ENCODE measurements around the gene PLCXD1. TPM values are rescaled to one million over a fixed set of nuclear protein-coding genes. Genes with fewer than 3 reads are reported as not detected.

PLCXD1 gene
- polyA plus RNA-seq, 4 donors, result 3.8 to 40.9 (median 13.3) TPM

DNA sequence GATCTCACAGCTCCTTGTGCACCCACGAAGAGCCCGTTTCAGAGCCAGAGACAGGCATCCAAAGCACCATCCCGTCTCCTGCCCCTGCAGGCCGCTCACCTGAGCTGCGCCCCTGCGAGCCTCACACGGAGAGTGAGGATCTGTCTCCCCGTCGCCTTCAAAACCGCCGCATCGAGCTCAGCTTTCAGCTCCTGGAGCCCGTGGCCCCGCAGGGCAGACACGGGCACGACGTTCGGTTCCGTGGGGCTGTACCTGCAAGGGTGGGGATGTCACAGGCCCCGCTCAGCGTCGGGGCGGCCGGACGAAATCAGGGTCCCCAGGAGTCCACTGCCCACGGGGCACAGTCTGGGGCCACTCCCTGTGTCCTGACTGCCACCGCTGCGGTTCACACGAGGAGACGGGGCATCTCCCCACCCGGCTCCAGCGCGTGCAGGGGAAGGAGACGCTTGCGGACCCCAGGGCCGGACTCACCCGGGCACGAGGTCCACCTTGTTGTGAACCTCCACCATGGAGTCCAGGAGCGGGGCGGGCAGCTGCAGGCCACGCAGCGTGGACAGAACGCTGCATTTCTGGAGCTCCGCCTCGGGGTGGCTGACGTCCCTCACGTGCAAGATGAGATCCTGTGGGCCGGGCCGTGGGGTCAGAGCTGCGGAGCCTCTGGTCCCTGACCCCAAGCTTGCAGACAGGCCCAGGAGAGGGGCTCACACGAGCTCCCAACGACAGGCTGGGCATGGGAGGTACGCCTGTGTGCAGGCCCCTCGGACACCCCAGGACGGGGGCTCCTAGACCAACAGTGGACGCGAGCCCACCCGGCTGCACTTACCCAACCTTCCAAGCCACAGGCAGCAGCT lies 26.3 kb downstream of the PLCXD1 start:
- Histone ChIP-seq H3K27ac (ENCODE audit: low read depth in 1 of 3, low read length in 2 of 3) (no peak overlapping the region), H3K27me3 (ENCODE audit: control insufficient read depth in 3 of 3, insufficient read depth in 3 of 3, low read length in 3 of 3) (no peaks in the 10 kb centered on the region), H3K36me3 (ENCODE audit: control insufficient read depth in 3 of 3, insufficient read depth in 2 of 3, low read depth in 1 of 3, low read length in 3 of 3) (peaks cover 18 to 56% (median 21%) of the 10 kb centered on the region in 3 donors), H3K4me1 (ENCODE audit: control insufficient read depth in 3 of 3, insufficient read depth in 2 of 3, low read depth in 1 of 3, low read length in 2 of 3) (no peaks in the 10 kb centered on the region), H3K9me3 (ENCODE audit: control insufficient read depth in 2 of 2, insufficient read depth in 1 of 2, low read depth in 1 of 2, low read length in 1 of 2) (peaks cover 0 to 2% of the 10 kb centered on the region in 2 donors), H3K4me3 (ENCODE audit: low read depth in 1 of 3, low read length in 3 of 3) (no peak overlapping the region)
- 95 to 97% (median 97%) methylated on average over 53 to 58 of the region's 58 CpGs for WGBS, 3 donors
- no peak for DNase-seq
- FAIRE-seq, result no peak

DNA sequence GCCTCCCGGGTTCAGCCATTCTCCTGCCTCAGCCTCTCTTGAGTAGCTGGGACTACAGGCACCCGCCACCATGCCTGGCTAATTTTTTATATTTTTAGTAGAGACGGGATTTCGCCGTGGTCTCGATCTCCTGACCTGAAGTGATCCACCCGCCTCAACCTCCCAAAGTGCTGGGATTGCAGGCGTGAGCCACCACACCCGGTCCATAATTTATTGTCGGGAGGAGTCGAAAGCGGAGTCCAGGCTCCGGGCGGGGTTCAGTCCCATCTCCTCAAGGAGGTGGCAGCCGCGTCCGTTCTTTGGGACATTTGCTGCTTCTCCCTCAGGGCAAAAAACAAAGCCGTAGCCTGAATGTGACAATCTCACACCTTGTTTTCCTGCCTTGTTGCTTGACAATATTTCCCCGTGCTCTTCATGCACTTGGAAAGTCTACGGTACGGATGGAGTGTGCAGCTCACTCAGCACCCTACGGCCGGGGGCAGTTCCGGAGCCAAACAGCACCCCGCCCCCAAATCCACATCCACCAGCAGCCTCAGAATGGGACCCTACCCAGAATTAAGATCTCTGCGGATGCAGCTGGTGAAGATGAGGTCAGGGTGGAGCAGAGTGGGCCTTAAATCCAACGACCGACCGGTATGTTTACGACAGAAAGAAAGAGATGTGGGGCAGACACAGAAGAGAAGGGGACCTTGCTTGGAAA lies 27.8 kb downstream of the PLCXD1 start:
- Histone ChIP-seq H3K36me3 (ENCODE audit: control insufficient read depth in 3 of 3, insufficient read depth in 2 of 3, low read depth in 1 of 3, low read length in 3 of 3) (peaks cover 19 to 64% (median 34%) of the 10 kb centered on the region in 3 donors), H3K4me1 (ENCODE audit: control insufficient read depth in 3 of 3, insufficient read depth in 2 of 3, low read depth in 1 of 3, low read length in 2 of 3) (no peaks in the 10 kb centered on the region), H3K27ac (ENCODE audit: low read depth in 1 of 3, low read length in 2 of 3) (no peak overlapping the region), H3K9me3 (ENCODE audit: control insufficient read depth in 2 of 2, insufficient read depth in 1 of 2, low read depth in 1 of 2, low read length in 1 of 2) (no peaks in the 10 kb centered on the region), H3K27me3 (ENCODE audit: control insufficient read depth in 3 of 3, insufficient read depth in 3 of 3, low read length in 3 of 3) (no peaks in the 10 kb centered on the region), H3K4me3 (ENCODE audit: low read depth in 1 of 3, low read length in 3 of 3) (no peak overlapping the region)
- DNase-seq (no peak), FAIRE-seq (no peak)
- 94 to 95% (median 94%) methylated on average over 30 of the region's 30 CpGs for WGBS, 3 donors

DNA sequence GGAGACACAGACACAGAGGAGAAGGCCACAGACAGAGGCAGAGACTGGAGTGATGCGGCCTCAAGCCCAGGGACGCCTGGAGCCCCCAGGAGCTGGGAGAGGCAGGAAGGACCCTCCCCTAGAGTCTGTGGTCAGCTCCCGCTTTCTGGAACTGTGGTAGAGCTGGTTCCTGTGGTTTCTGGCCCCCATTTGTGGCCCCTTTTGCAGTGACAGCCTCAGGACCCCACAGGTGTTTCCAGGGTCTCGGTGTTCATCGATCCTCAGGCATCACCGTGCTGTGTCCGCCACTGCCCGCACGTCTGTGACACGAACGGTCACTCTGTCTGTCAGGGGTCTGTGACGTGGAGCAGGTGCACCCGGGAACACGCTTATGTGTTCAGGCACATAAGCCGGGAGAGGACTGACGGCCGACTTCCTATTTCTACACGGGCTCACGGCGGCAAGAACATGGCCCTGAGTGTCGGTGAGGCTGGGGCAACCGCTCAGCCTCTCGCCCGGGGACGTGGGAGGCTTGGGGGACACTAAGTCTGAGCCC lies 29.5 kb downstream of the PLCXD1 start:
- H3K4me1 ChIP-seq (ENCODE audit: control insufficient read depth in 3 of 3, insufficient read depth in 2 of 3, low read depth in 1 of 3, low read length in 2 of 3), result no peaks in the 10 kb centered on the region
- DNase-seq (no peak), FAIRE-seq (no peak)
- H3K9me3 ChIP-seq (ENCODE audit: control insufficient read depth in 2 of 2, insufficient read depth in 1 of 2, low read depth in 1 of 2, low read length in 1 of 2), result no peaks in the 10 kb centered on the region
- no peaks in the 10 kb centered on the region for H3K27me3 ChIP-seq (ENCODE audit: control insufficient read depth in 3 of 3, insufficient read depth in 3 of 3, low read length in 3 of 3)
- no peak overlapping the region for H3K27ac ChIP-seq (ENCODE audit: low read depth in 1 of 3, low read length in 2 of 3)
- peaks cover 18 to 68% (median 30%) of the 10 kb centered on the region in 3 donors for H3K36me3 ChIP-seq (ENCODE audit: control insufficient read depth in 3 of 3, insufficient read depth in 2 of 3, low read depth in 1 of 3, low read length in 3 of 3)
- WGBS, 3 donors, result 93 to 97% (median 94%) methylated on average over 22 to 25 of the region's 25 CpGs
- no peak overlapping the region for H3K4me3 ChIP-seq (ENCODE audit: low read depth in 1 of 3, low read length in 3 of 3)

DNA sequence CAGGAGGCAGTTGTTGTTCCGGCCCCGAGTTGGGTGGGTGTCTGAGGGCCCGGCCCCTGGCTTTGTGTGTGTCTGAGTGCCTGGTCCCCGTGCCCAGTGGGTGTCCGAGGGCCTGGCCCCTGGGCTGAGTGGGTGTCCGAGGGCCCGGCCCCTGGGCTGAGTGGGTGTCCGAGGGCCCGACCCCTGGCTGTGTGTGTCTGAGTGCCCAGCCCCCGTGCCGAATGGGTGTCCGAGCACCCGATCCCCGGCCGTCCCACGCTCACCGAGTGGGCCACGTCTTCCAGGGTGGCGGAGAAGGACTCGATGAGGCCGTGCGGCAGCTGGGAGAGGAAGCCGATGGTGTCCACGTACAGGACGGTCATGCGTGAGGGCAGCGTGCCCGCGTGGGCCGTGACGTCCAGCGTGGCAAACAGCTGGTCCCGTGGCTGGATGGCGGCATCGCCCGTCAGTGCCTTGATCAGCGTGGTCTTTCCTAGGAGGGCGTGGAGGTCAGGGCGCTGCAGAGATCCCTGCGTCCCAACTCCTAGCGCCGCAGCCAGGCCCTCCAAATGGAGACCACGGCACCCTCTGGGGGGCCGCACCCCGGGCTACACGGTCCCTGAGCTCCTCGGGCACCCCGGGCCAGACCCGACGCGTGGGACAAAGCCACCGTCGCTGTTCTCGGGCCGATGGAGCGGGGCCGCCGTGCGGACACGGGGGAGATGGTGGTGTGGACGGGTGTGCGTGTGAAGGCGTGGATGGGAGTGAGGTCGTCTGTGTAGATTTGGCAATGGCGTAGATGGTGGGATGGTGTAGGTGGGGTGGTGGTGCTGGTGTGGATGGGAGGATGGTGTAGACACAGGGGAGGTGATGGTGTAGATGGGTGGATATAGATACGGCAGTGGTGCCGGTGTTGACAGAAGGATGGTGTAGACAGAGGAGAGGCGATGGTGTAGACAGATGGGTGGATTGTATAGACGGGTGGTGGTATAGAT lies 30.3 kb downstream of the PLCXD1 start:
- H3K27ac ChIP-seq (ENCODE audit: low read depth in 1 of 3, low read length in 2 of 3), result no peak overlapping the region
- H3K4me1 ChIP-seq (ENCODE audit: control insufficient read depth in 3 of 3, insufficient read depth in 2 of 3, low read depth in 1 of 3, low read length in 2 of 3), result no peaks in the 10 kb centered on the region
- H3K9me3 ChIP-seq (ENCODE audit: control insufficient read depth in 2 of 2, insufficient read depth in 1 of 2, low read depth in 1 of 2, low read length in 1 of 2), result no peaks in the 10 kb centered on the region
- H3K27me3 ChIP-seq (ENCODE audit: control insufficient read depth in 3 of 3, insufficient read depth in 3 of 3, low read length in 3 of 3), result no peaks in the 10 kb centered on the region
- H3K4me3 ChIP-seq (ENCODE audit: low read depth in 1 of 3, low read length in 3 of 3), result no peak overlapping the region
- no peak for DNase-seq
- H3K36me3 ChIP-seq (ENCODE audit: control insufficient read depth in 3 of 3, insufficient read depth in 2 of 3, low read depth in 1 of 3, low read length in 3 of 3), result peaks cover 16 to 69% (median 30%) of the 10 kb centered on the region in 3 donors
- 95 to 96% (median 96%) methylated on average over 68 to 69 of the region's 69 CpGs for WGBS, 3 donors
- FAIRE-seq, result no peak

DNA sequence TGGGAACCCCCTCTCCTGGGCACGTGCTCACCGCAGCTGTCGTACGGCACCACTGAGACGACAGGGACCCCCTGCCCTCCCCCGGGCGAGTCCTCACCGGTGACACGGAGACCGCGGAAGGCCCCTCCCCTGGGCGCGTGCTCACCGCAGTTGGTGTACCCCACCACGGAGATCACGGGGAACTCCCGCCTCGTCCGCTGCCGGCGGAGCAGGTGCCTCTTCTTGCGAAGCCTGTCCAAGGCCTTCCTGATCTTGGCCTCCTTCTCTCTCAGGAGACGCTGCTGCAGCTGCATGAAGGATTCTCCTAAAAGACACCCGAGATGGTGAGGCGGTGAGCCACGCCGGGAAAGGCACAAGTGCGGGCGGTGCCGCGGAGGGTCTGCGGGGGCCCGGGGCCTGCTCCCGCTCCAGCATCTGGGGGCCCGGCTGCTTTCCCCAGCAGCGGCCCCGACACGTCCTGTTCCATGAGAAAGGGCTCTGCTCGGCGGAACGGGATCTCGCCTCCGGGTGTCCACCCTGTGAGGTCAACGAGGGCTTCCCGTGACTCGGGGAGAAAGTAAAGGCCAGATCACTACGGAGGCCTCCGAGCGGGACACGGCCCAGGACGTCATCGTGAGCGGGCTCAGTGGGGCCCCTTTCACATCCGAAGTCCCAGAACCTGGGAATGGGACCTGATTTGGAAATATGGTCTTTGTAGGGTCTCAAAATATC lies 31.6 kb downstream of the PLCXD1 start:
- Histone ChIP-seq H3K4me3 (ENCODE audit: low read depth in 1 of 3, low read length in 3 of 3) (no peak overlapping the region), H3K9me3 (ENCODE audit: control insufficient read depth in 2 of 2, insufficient read depth in 1 of 2, low read depth in 1 of 2, low read length in 1 of 2) (no peaks in the 10 kb centered on the region), H3K36me3 (ENCODE audit: control insufficient read depth in 3 of 3, insufficient read depth in 2 of 3, low read depth in 1 of 3, low read length in 3 of 3) (peaks cover 8 to 69% (median 25%) of the 10 kb centered on the region in 3 donors), H3K4me1 (ENCODE audit: control insufficient read depth in 3 of 3, insufficient read depth in 2 of 3, low read depth in 1 of 3, low read length in 2 of 3) (no peaks in the 10 kb centered on the region), H3K27ac (ENCODE audit: low read depth in 1 of 3, low read length in 2 of 3) (no peak overlapping the region), H3K27me3 (ENCODE audit: control insufficient read depth in 3 of 3, insufficient read depth in 3 of 3, low read length in 3 of 3) (no peaks in the 10 kb centered on the region)
- FAIRE-seq (no peak), DNase-seq (no peak)
- 94 to 96% (median 96%) methylated on average over 49 to 54 of the region's 54 CpGs for WGBS, 3 donors

DNA sequence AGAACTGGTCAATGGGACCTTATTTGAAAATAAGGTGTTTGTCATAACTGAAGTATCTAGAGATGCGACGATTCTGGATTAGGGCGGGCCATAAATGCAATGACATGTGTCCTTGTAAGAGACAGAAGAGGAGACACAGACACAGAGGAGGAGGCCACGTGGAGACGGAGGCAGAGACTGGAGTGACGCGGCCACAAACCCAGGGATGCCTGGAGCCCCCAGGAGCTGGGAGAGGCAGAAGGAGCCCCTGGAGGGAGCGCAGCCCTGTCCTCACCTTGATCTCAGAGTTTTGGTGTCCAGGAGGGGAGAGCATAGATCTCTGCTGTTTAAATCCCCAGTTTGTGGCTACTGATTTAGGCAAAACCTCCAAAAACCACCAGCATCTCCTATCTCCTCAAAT lies 32.4 kb downstream of the PLCXD1 start:
- FAIRE-seq (no peak), DNase-seq (no peak)
- Histone ChIP-seq H3K27me3 (ENCODE audit: control insufficient read depth in 3 of 3, insufficient read depth in 3 of 3, low read length in 3 of 3) (no peaks in the 10 kb centered on the region), H3K9me3 (ENCODE audit: control insufficient read depth in 2 of 2, insufficient read depth in 1 of 2, low read depth in 1 of 2, low read length in 1 of 2) (no peaks in the 10 kb centered on the region), H3K4me1 (ENCODE audit: control insufficient read depth in 3 of 3, insufficient read depth in 2 of 3, low read depth in 1 of 3, low read length in 2 of 3) (no peaks in the 10 kb centered on the region), H3K36me3 (ENCODE audit: control insufficient read depth in 3 of 3, insufficient read depth in 2 of 3, low read depth in 1 of 3, low read length in 3 of 3) (peaks cover 8 to 66% (median 24%) of the 10 kb centered on the region in 3 donors), H3K27ac (ENCODE audit: low read depth in 1 of 3, low read length in 2 of 3) (no peak overlapping the region), H3K4me3 (ENCODE audit: low read depth in 1 of 3, low read length in 3 of 3) (no peak overlapping the region)
- 88 to 97% (median 90%) methylated on average over 8 of the region's 8 CpGs for WGBS, 3 donors

DNA sequence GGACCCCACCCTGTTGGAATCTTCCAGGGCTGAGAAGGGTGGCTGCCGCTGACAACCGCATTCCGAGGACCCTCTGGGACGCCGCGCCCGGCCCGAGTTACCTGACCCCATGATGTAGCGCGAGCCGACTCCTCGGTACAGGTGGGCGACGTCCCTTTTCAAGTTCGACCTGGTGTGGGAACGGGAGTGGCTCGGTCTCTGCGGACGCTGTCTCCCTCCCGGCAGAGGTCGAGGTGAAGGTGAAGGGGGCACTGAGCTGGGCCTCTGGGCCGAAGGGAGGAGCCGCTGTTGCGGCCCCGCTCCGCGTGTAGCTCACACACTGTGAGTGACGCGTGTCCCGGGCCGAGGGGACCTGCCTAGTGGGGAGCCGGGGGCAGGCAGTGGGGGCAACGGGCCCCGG lies 32.9 kb downstream of the PLCXD1 start:
- Histone ChIP-seq H3K36me3 (ENCODE audit: control insufficient read depth in 3 of 3, insufficient read depth in 2 of 3, low read depth in 1 of 3, low read length in 3 of 3) (peaks cover 8 to 62% (median 24%) of the 10 kb centered on the region in 3 donors), H3K9me3 (ENCODE audit: control insufficient read depth in 2 of 2, insufficient read depth in 1 of 2, low read depth in 1 of 2, low read length in 1 of 2) (no peaks in the 10 kb centered on the region), H3K4me1 (ENCODE audit: control insufficient read depth in 3 of 3, insufficient read depth in 2 of 3, low read depth in 1 of 3, low read length in 2 of 3) (no peaks in the 10 kb centered on the region), H3K27me3 (ENCODE audit: control insufficient read depth in 3 of 3, insufficient read depth in 3 of 3, low read length in 3 of 3) (no peaks in the 10 kb centered on the region), H3K27ac (ENCODE audit: low read depth in 1 of 3, low read length in 2 of 3) (no peak overlapping the region), H3K4me3 (ENCODE audit: low read depth in 1 of 3, low read length in 3 of 3) (no peak overlapping the region)
- DNase-seq (no peak), FAIRE-seq (no peak)
- 95 to 97% (median 97%) methylated on average over 34 of the region's 34 CpGs for WGBS, 3 donors
